H1 (cell line): ENCODE results near the gene COL4A1. TPM values are rescaled to one million over a fixed set of nuclear protein-coding genes. Genes with fewer than 3 reads are reported as not detected.

Source experiments
- CTCF ChIA-PET: fragments of 300-600 bp; sonication (Branson Sonifier 250); formaldehyde crosslinking; loops from one replicate; lab custom pipeline; 2021; ENCODE audit not compliant: partially characterized antibody; lab: Charles Lee
- POLR2A ChIA-PET: fragments of 300-600 bp; sonication (Branson Sonifier 250); formaldehyde crosslinking; loops from one replicate; lab custom pipeline; 2021; ENCODE audit warnings: inconsistent platforms; ENCODE audit not compliant: partially characterized antibody; lab: Charles Lee
- DNase-seq, 2 experiments: peaks; one replicate each; pipeline versions ENCODE4 v3.0.0 to v3.0.0-alpha.2; 2010 to 2022; ENCODE audit warnings: low spot score in 2 of 2, low read depth in 1 of 2, mixed read lengths in 1 of 2
- FAIRE-seq: peaks from 2 replicates; lab custom pipeline; 2011; peaks lifted over from hg19 to GRCh38; lab: Jason Lieb, UNC
- H2AFZ ChIP-seq: 2 replicates; pipeline ENCODE4 v1.8.1; 2012; ENCODE audit warnings: low read length, inconsistent platforms
- H2AK5ac ChIP-seq: 2 replicates; pipeline ENCODE4 v1.6.1; 2013; ENCODE audit warnings: low read depth, low read length
- H2BK120ac ChIP-seq: replicated peaks from 2 replicates; pipeline ENCODE3; 2013; ENCODE audit warnings: low read depth, low read length, inconsistent platforms
- H2BK12ac ChIP-seq: 2 replicates; pipeline ENCODE4 v1.6.1; 2013; ENCODE audit warnings: low read depth, low read length
- H2BK15ac ChIP-seq: 2 replicates; pipeline ENCODE4 v1.6.1; 2013; ENCODE audit warnings: low read length
- H2BK20ac ChIP-seq: 2 replicates; pipeline ENCODE4 v1.6.1; 2013; ENCODE audit warnings: low read length
- H2BK5ac ChIP-seq: 2 replicates; pipeline ENCODE4 v1.6.1; 2013; ENCODE audit warnings: low read depth, low read length
- H3K14ac ChIP-seq: 2 replicates; pipeline ENCODE4 v1.6.1; 2013; ENCODE audit warnings: inconsistent platforms; ENCODE audit not compliant: insufficient read length
- H3K18ac ChIP-seq: 2 replicates; pipeline ENCODE4 v1.6.1; 2013; ENCODE audit warnings: low read length; ENCODE audit errors: extremely low read depth
- H3K23ac ChIP-seq: 2 replicates; pipeline ENCODE4 v1.6.1; 2013; ENCODE audit warnings: inconsistent platforms; ENCODE audit not compliant: insufficient read length
- H3K23me2 ChIP-seq: 2 replicates; pipeline ENCODE4 v1.6.1; 2013; ENCODE audit warnings: low read depth, low read length
- H3K27ac ChIP-seq: 2 replicates; pipeline ENCODE4 v1.6.1; 2011; ENCODE audit warnings: low read depth, low read length, inconsistent platforms
- H3K27me3 ChIP-seq, 4 experiments: replicated peaks in 1 of 4; 1 replicate in 1 of 4; 2 replicates in 3 of 4; pipeline versions ENCODE4 v1.6.1 to v1.8.1; 2011 to 2013; ENCODE audit warnings: low read length in 3 of 4, mild to moderate bottlenecking in 3 of 4, inconsistent platforms in 2 of 4, mixed read lengths in 2 of 4, moderate library complexity in 1 of 4; ENCODE audit not compliant: control insufficient read depth in 3 of 4, insufficient read depth in 3 of 4; ENCODE audit errors: extremely low read depth in 1 of 4
- H3K36me3 ChIP-seq, 4 experiments: 2 replicates each; pipeline versions ENCODE4 v1.6.1 to v1.8.1; 2011 to 2013; ENCODE audit warnings: mild to moderate bottlenecking in 4 of 4, low read length in 3 of 4, moderate library complexity in 2 of 4, control low read depth in 1 of 4, inconsistent platforms in 1 of 4; ENCODE audit not compliant: insufficient read depth in 4 of 4, control insufficient read depth in 2 of 4
- H3K4ac ChIP-seq: replicated peaks from 2 replicates; pipeline ENCODE3; 2013; ENCODE audit warnings: low read length, low read depth, mixed read lengths, inconsistent platforms; ENCODE audit not compliant: insufficient read length
- H3K4me1 ChIP-seq, 4 experiments: replicated peaks in 1 of 4; 1 replicate in 1 of 4; 2 replicates in 3 of 4; pipeline versions ENCODE4 v1.6.1 to v1.8.1; 2011 to 2013; ENCODE audit warnings: low read length in 3 of 4, inconsistent platforms in 2 of 4, mixed read lengths in 1 of 4; ENCODE audit not compliant: insufficient read depth in 4 of 4, control insufficient read depth in 3 of 4
- H3K4me2 ChIP-seq, 2 experiments: 2 replicates each; pipeline versions ENCODE4 v1.6.1 to v1.8.1; 2011 to 2013; ENCODE audit warnings: low read depth in 2 of 2, low read length in 2 of 2, control low read depth in 1 of 2, inconsistent platforms in 1 of 2, mild to moderate bottlenecking in 1 of 2; ENCODE audit not compliant: insufficient read depth in 1 of 2
- H3K4me3 ChIP-seq, 4 experiments: fragments of 200-600, 300-600 bp in 1 of 4; sonication (generic), shearing (Covaris generic), sonication (Bioruptor Twin) in 1 of 4; 2 replicates each; pipeline versions ENCODE4 v1.5.1 to v1.8.1; 2011 to 2016; ENCODE audit warnings: low read length in 4 of 4, low read depth in 3 of 4, control low read depth in 2 of 4, inconsistent platforms in 2 of 4, mild to moderate bottlenecking in 2 of 4, mixed read lengths in 1 of 4, moderate library complexity in 1 of 4; ENCODE audit not compliant: insufficient read depth in 2 of 4; ENCODE audit errors: extremely low read depth in 1 of 4
- H3K56ac ChIP-seq: replicated peaks from 2 replicates; pipeline ENCODE3; 2013; ENCODE audit warnings: low read depth, mild to moderate bottlenecking, mixed read lengths, low read length, inconsistent platforms; ENCODE audit not compliant: insufficient read length
- H3K79me1 ChIP-seq: 2 replicates; pipeline ENCODE4 v1.6.1; 2013; ENCODE audit warnings: low read depth, low read length, control low read depth
- H3K79me2 ChIP-seq, 2 experiments: 2 replicates each; pipeline versions ENCODE4 v1.6.1 to v1.8.1; 2012 to 2013; ENCODE audit warnings: low read length in 2 of 2, mild to moderate bottlenecking in 2 of 2, inconsistent platforms in 1 of 2; ENCODE audit not compliant: insufficient read depth in 2 of 2, control insufficient read depth in 1 of 2
- H3K9ac ChIP-seq, 4 experiments: replicated peaks in 1 of 4; 1 replicate in 1 of 4; 2 replicates in 3 of 4; pipeline versions ENCODE4 v1.6.1 to v1.8.1; 2011 to 2013; ENCODE audit warnings: low read depth in 3 of 4, low read length in 3 of 4, control low read depth in 2 of 4, mild to moderate bottlenecking in 2 of 4, moderate library complexity in 2 of 4, inconsistent platforms in 1 of 4; ENCODE audit errors: extremely low read depth in 1 of 4
- H3K9me3 ChIP-seq, 2 experiments: 2 replicates each; pipeline versions ENCODE4 v1.6.1 to v1.8.1; 2012 to 2013; ENCODE audit warnings: mild to moderate bottlenecking in 2 of 2, moderate library complexity in 2 of 2, control low read depth in 1 of 2, inconsistent platforms in 1 of 2, low read depth in 1 of 2, low read length in 1 of 2, mixed read lengths in 1 of 2; ENCODE audit not compliant: insufficient read depth in 2 of 2
- H4K20me1 ChIP-seq, 2 experiments: replicated peaks in 1 of 2; 2 replicates each; pipeline versions ENCODE3 to v1.8.1; 2011 to 2013; ENCODE audit warnings: inconsistent platforms in 2 of 2, low read length in 2 of 2, mild to moderate bottlenecking in 1 of 2; ENCODE audit not compliant: insufficient read depth in 2 of 2, control insufficient read depth in 1 of 2
- H4K5ac ChIP-seq: 2 replicates; pipeline ENCODE4 v1.6.1; 2013; ENCODE audit warnings: low read length, low read depth, mixed read lengths, inconsistent platforms; ENCODE audit not compliant: insufficient read length
- H4K8ac ChIP-seq: 2 replicates; pipeline ENCODE4 v1.8.0; 2013; ENCODE audit warnings: mild to moderate bottlenecking, moderate library complexity, low read length, inconsistent platforms; ENCODE audit not compliant: insufficient read depth; ENCODE audit errors: extremely low read depth
- H4K91ac ChIP-seq: replicated peaks from 2 replicates; pipeline ENCODE3; 2013; ENCODE audit warnings: low read length, mixed read lengths, inconsistent platforms; ENCODE audit not compliant: insufficient read length
- EP300 ChIP-seq, 2 experiments: IDR thresholded peaks; 1 replicate in 1 of 2; 2 replicates in 1 of 2; pipeline ENCODE4 v1.6.1; 2011 to 2012; ENCODE audit warnings: low read depth in 2 of 2, low read length in 2 of 2, mild to moderate bottlenecking in 2 of 2, borderline replicate concordance in 1 of 2, inconsistent platforms in 1 of 2, moderate library complexity in 1 of 2
- HDAC2 ChIP-seq, 2 experiments: fragments of 300-600 bp in 1 of 2; sonication (generic) in 1 of 2; IDR thresholded peaks; 2 replicates each; pipeline ENCODE4 v1.6.1; 2011 to 2012; ENCODE audit warnings: low read depth in 2 of 2, low read length in 2 of 2, mild to moderate bottlenecking in 2 of 2, moderate library complexity in 2 of 2, borderline replicate concordance in 1 of 2, inconsistent platforms in 1 of 2
- KDM5A ChIP-seq: fragments of 200-600 bp; IDR thresholded peaks from 2 replicates; pipeline ENCODE4 v1.7.1; 2012; ENCODE audit warnings: mild to moderate bottlenecking, low read length, inconsistent platforms, mixed read lengths
- POLR2A ChIP-seq, 2 experiments: IDR thresholded peaks; 1 replicate in 1 of 2; 2 replicates in 1 of 2; pipeline ENCODE4 v1.6.1; 2011; ENCODE audit warnings: low read depth in 2 of 2, low read length in 2 of 2, mild to moderate bottlenecking in 2 of 2; ENCODE audit errors: control extremely low read depth in 1 of 2
- RAD21 ChIP-seq, 2 experiments: IDR thresholded peaks in 1 of 2; conservative IDR thresholded peaks in 1 of 2; 2 replicates each; pipeline ENCODE4 v1.6.1; 2011; ENCODE audit warnings: low read depth in 2 of 2, low read length in 2 of 2, improper control_type of control experiment in 1 of 2, inconsistent platforms in 1 of 2, mild to moderate bottlenecking in 1 of 2, moderate library complexity in 1 of 2
- RBBP5 ChIP-seq: IDR thresholded peaks from 2 replicates; pipeline ENCODE4 v1.7.1; 2012; ENCODE audit warnings: low read depth, mild to moderate bottlenecking, inconsistent platforms, low read length, moderate library complexity, borderline replicate concordance
- RNF2 ChIP-seq: fragments of 200-900, 300-1000 bp; sonication (generic); IDR thresholded peaks from 2 replicates; pipeline ENCODE4 v1.7.1; 2016; ENCODE audit warnings: borderline replicate concordance, low read depth, mild to moderate bottlenecking, antibody characterized with exemption, low read length; ENCODE audit not compliant: poor library complexity, severe bottlenecking; ENCODE audit errors: missing control alignments
- SRF ChIP-seq: IDR thresholded peaks from 2 replicates; pipeline ENCODE4 v1.6.1; 2011; ENCODE audit warnings: mild to moderate bottlenecking, low read depth, low read length, moderate library complexity
- ZNF274 ChIP-seq: IDR thresholded peaks from 2 replicates; pipeline ENCODE4 v1.7.0; 2012; ENCODE audit warnings: low read length, borderline replicate concordance; ENCODE audit errors: extremely low read depth
- WGBS, 2 experiments: shearing (Covaris generic) in 1 of 2; methylation state at CpG; one replicate each; pipeline versions ENCODE4 v1.1.6 to v1.1.7; 2013 to 2015; ENCODE audit warnings: low lambda C conversion rate in 2 of 2, mixed read lengths in 2 of 2, inconsistent platforms in 1 of 2, low coverage in 1 of 2, missing lambda C conversion rate in 1 of 2; ENCODE audit not compliant: insufficient replicate concordance in 2 of 2, insufficient coverage in 1 of 2, insufficient read length in 1 of 2; ENCODE audit errors: extremely low coverage in 1 of 2, missing lambda C conversion rate in 1 of 2; 5-methylcytosine and 5-hydroxymethylcytosine counted together
- polyA plus RNA-seq, 7 experiments: library from polyadenylated mRNA; depleted of rRNA in 3 of 7; stranded (reverse) in 5 of 7; unstranded in 2 of 7; fragments of >200 nt in 5 of 7; fragments of 200-250 nt in 2 of 7; gene quantifications; 1 replicate in 5 of 7; 2 replicates in 1 of 7; 4 replicates in 1 of 7; pipeline versions ENCODE4 v1.2.1 to v1.2.3, GENCODE V29; 2011 to 2013; ENCODE audit warnings: missing spikeins in 2 of 7, mixed read lengths in 2 of 7
- total RNA-seq: library from RNA; stranded (reverse); fragmentation: NEBNext Ultra II Directional; extraction: Animal tissue kit (Norgen Biotek cat#: 25700); gene quantifications from 2 replicates; pipeline ENCODE4 v1.2.1, GENCODE V29; 2021
- TF ChIP-seq, protein P1 (sequence below), 3 experiments: IDR thresholded peaks; 1 replicate in 2 of 3; 2 replicates in 1 of 3; pipeline versions ENCODE4 v1.5.1 to v1.6.1; 2011; ENCODE audit warnings: low read length in 3 of 3, mild to moderate bottlenecking in 3 of 3, inconsistent platforms in 2 of 3, low read depth in 1 of 3, moderate library complexity in 1 of 3; ENCODE audit not compliant: insufficient read depth in 1 of 3; ENCODE audit errors: control extremely low read depth in 1 of 3

COL4A1 gene
- total and polyA plus RNA-seq, 2 of the 8 experiments (the other 6 are each of a cell fraction or from before 2014, with no cell fraction given), result 30.7 to 82.0 TPM

DNA sequence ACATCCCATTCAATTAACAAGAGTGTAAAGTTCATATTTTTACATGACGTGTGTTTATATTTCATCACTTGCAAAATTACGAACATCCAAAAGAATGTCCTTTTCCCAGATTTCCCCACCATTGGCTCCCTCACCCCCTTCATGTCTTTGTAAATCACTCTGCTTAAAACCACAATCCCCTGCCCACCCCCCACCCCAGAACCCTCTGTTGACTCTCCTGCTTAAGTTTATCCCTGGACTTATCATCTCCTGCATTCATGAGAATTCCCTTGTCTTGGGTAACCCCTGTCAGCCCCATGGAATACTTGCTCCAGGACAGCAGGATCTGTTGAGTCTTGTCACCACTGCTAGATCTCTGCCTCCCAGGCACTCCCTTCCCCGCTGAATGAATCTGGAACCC, 109.9 kb downstream of the COL4A1 start:
- Histone ChIP-seq H3K23me2 (no peaks in the 10 kb centered on the region; the same call in 1 of the 2 replicates), H3K4me1 (no peaks in the 10 kb centered on the region), H3K79me1 (no peaks in the 10 kb centered on the region), H3K4ac (no peak overlapping the region), H4K20me1 (no peaks in the 10 kb centered on the region), H3K18ac (no peak overlapping the region), H2BK120ac (no peak overlapping the region), H3K4me3 (no peak overlapping the region), H3K23ac (no peak overlapping the region), H3K27me3 (no peaks in the 10 kb centered on the region), H2BK5ac (no peak overlapping the region), H4K5ac (no peak overlapping the region), H3K9ac (no peak overlapping the region), H2BK12ac (no peak overlapping the region), H3K27ac (no peak overlapping the region), H3K36me3 (peaks cover 0 to 14% (median 0%) of the 10 kb centered on the region in 4 experiments; a peak in 3 of 8 replicates), H3K4me2 (no peak overlapping the region), H2BK15ac (no peak overlapping the region), H2BK20ac (no peak overlapping the region), H2AFZ (no peak overlapping the region), H3K14ac (no peak overlapping the region), H2AK5ac (no peak overlapping the region), H4K91ac (no peak overlapping the region), H4K8ac (no peak overlapping the region), H3K56ac (no peak overlapping the region), H3K9me3 (no peaks in the 10 kb centered on the region), H3K79me2 (no peaks in the 10 kb centered on the region)
- WGBS, 2 experiments, result 95% methylated on average over 3 of the region's 3 CpGs; no CpG with 5 or more reads in 1 of the 2 experiments
- TF ChIP-seq RBBP5, result no peak
- TF ChIP-seq EP300 (IDR thresholded peaks at IDR 0.05; ENCODE audit: borderline replicate concordance in 1 of 2, low read depth in 2 of 2, low read length in 2 of 2), result no peak
- TF ChIP-seq, protein P1, sequence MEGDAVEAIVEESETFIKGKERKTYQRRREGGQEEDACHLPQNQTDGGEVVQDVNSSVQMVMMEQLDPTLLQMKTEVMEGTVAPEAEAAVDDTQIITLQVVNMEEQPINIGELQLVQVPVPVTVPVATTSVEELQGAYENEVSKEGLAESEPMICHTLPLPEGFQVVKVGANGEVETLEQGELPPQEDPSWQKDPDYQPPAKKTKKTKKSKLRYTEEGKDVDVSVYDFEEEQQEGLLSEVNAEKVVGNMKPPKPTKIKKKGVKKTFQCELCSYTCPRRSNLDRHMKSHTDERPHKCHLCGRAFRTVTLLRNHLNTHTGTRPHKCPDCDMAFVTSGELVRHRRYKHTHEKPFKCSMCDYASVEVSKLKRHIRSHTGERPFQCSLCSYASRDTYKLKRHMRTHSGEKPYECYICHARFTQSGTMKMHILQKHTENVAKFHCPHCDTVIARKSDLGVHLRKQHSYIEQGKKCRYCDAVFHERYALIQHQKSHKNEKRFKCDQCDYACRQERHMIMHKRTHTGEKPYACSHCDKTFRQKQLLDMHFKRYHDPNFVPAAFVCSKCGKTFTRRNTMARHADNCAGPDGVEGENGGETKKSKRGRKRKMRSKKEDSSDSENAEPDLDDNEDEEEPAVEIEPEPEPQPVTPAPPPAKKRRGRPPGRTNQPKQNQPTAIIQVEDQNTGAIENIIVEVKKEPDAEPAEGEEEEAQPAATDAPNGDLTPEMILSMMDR (IDR thresholded peaks at IDR 0.05; ENCODE audit: control extremely low read depth in 1 of 3, insufficient read depth in 1 of 3, low read depth in 1 of 3, low read length in 3 of 3), result no peak
- TF ChIP-seq HDAC2 (IDR thresholded peaks at IDR 0.05; ENCODE audit: borderline replicate concordance in 1 of 2, low read depth in 2 of 2, low read length in 2 of 2), result no peak
- TF ChIP-seq KDM5A, result no peak
- no peak for TF ChIP-seq POLR2A (IDR thresholded peaks at IDR 0.05; ENCODE audit: control extremely low read depth in 1 of 2, low read depth in 2 of 2, low read length in 2 of 2)
- TF ChIP-seq RNF2, result no peak
- no peak for TF ChIP-seq SRF
- no peak for TF ChIP-seq RAD21 (IDR thresholded peaks at IDR 0.05 in 1 of 2, conservative IDR thresholded peaks at IDR 0.05 in 1 of 2; ENCODE audit: low read depth in 2 of 2, low read length in 2 of 2)
- TF ChIP-seq ZNF274, result no peak
- FAIRE-seq (no peak), DNase-seq (no peak)
- CTCF ChIA-PET, result no interaction called here
- POLR2A ChIA-PET, result no interaction called here
